ENCODE measurements around the gene PHAX. TPM values are rescaled to one million over a fixed set of nuclear protein-coding genes. Genes with fewer than 3 reads are reported as not detected.
A peak's percentile ranks its signal among the peaks of the same experiment; 100 is the strongest.
"Not testable (repeated sequence)": the region's sequence is repeated elsewhere in the genome, so short reads cannot be mapped to it uniquely, and the experiment has no call there.

PHAX gene
- polyA plus RNA-seq, 1 donor, result 30.9 TPM

DNA sequence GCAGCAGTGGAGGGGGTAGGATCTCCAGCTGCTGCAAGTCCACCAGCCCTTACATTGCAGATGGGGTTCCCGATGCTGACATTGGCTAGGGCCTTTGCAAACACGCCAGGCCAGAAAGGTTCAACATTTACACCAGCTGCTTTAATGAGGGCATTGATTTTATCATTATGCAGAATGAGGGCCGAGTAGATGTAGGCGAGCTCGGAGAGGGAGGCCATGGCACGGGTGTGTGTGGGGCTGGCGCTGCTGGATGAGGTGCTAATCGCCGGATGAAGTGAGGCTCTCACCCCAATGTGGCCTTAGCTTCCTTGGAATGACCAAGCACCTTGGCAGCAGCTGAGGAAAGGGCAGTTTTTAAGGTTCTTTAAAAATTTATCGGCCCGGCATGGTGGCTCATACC lies 27.4 kb downstream of the PHAX start:
- no peak for DNase-seq
- WGBS (ENCODE audit: insufficient coverage, low lambda C conversion rate), result no CpG with 5 or more reads among the region's 11 CpGs
- Histone ChIP-seq H3K27ac (ENCODE audit: low read length) (no peak overlapping the region), H3K9me3 (ENCODE audit: control insufficient read depth, low read depth, low read length) (no peaks in the 10 kb centered on the region), H3K27me3 (ENCODE audit: control insufficient read depth, insufficient read depth, low read length) (no peaks in the 10 kb centered on the region), H3K36me3 (ENCODE audit: control insufficient read depth, insufficient read depth, low read length) (peaks cover 16% of the 10 kb centered on the region), H3K4me3 (ENCODE audit: low read length) (no peak overlapping the region), H3K4me1 (ENCODE audit: control insufficient read depth, insufficient read depth, low read length) (no peaks in the 10 kb centered on the region)

DNA sequence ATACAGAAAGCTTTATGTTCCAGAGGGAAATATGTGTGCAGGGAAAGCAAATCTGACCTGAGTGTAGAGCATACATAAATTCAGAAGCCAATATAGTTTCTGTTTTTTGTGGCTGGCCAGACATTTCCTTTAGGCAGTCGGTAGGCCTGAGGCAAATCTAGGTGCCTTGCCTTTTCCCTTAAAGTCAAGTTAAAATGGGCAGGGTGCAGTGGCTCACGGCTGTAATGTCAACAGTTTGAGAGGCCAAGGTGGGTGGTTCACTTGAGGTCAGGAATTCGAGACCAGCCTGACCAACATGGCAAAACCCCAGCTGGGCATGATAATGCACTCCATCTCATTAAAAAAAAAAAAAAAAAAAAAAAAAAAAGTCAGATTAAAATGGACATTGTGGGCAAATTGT lies 31.2 kb downstream of the PHAX start:
- no CpG with 5 or more reads among the region's 3 CpGs for WGBS (ENCODE audit: insufficient coverage, low lambda C conversion rate)
- DNase-seq, result no peak
- Histone ChIP-seq H3K4me1 (ENCODE audit: control insufficient read depth, insufficient read depth, low read length) (no peaks in the 10 kb centered on the region), H3K4me3 (ENCODE audit: low read length) (no peak overlapping the region), H3K27ac (ENCODE audit: low read length) (no peak overlapping the region), H3K27me3 (ENCODE audit: control insufficient read depth, insufficient read depth, low read length) (no peaks in the 10 kb centered on the region), H3K9me3 (ENCODE audit: control insufficient read depth, low read depth, low read length) (no peaks in the 10 kb centered on the region), H3K36me3 (ENCODE audit: control insufficient read depth, insufficient read depth, low read length) (no peaks in the 10 kb centered on the region)

DNA sequence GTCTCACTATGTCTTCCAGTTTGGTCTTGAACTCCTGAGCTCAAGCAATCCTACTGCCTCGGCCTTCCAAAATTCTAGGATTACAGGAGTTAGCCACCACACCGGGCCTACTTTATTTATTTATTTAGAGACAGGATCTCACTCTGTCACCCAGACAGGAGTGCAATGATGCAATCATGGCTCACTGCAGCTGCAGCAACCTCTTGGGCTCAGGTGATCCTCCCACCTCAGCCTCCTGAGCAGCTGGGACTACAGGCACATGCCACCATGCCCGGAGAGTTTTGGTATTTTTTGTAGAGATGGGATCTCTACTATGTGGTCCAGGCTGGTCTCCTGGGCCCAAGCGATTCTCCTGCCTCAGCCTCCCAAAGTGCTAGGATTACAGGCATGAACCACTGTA lies 32.8 kb downstream of the PHAX start:
- no CpG with 5 or more reads among the region's 4 CpGs for WGBS (ENCODE audit: insufficient coverage, low lambda C conversion rate)
- Histone ChIP-seq H3K36me3 (ENCODE audit: control insufficient read depth, insufficient read depth, low read length) (no peaks in the 10 kb centered on the region), H3K27ac (ENCODE audit: low read length) (no peak overlapping the region), H3K4me1 (ENCODE audit: control insufficient read depth, insufficient read depth, low read length) (no peaks in the 10 kb centered on the region), H3K4me3 (ENCODE audit: low read length) (no peak overlapping the region), H3K9me3 (ENCODE audit: control insufficient read depth, low read depth, low read length) (no peaks in the 10 kb centered on the region), H3K27me3 (ENCODE audit: control insufficient read depth, insufficient read depth, low read length) (no peaks in the 10 kb centered on the region)
- DNase-seq, result no peak

DNA sequence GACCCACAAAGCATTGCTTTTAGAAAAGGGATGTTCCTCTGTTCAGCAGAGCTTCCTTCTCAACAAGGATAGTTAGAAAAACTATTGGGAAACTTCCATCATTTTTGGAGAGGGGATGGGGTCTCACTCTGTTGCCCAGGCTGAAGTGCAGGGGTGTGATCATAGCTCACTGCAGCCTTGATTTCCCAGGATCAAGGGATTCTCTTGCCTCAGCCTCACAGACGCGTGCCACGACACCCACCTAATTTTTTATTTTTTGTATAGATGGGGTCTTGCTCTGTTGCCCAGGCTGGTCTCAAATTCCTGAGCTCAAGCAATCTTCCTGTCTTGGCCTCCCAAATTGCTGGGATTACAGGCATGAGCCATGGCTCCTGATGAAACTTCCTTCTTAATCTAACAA lies 34.8 kb downstream of the PHAX start:
- Histone ChIP-seq H3K4me3 (ENCODE audit: low read length) (no peak overlapping the region), H3K4me1 (ENCODE audit: control insufficient read depth, insufficient read depth, low read length) (no peaks in the 10 kb centered on the region), H3K27me3 (ENCODE audit: control insufficient read depth, insufficient read depth, low read length) (no peaks in the 10 kb centered on the region), H3K9me3 (ENCODE audit: control insufficient read depth, low read depth, low read length) (no peaks in the 10 kb centered on the region), H3K36me3 (ENCODE audit: control insufficient read depth, insufficient read depth, low read length) (no peaks in the 10 kb centered on the region), H3K27ac (ENCODE audit: low read length) (no peak overlapping the region)
- WGBS (ENCODE audit: insufficient coverage, low lambda C conversion rate), result no CpG with 5 or more reads among the region's 3 CpGs
- DNase-seq, result no peak

DNA sequence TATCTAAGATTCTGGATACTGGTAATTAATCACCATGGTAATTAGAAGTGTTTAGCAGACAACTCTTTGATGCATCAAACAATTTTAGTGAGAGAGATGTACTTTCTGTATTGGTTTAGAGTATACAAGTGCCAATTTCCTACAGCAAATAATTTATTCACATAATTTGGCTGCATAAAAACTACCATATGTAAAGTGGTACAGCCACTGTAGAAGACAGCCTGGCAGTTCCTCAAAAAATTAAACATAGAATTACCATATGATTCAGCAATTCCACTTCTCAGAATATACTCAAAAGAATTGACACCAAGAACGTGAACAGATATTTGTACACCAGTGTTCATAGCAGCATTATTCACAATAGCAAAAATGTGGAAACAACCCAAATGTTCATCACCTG lies 36.2 kb downstream of the PHAX start:
- DNase-seq, result no peak
- no peaks in the 10 kb centered on the region for H3K4me1 ChIP-seq (ENCODE audit: control insufficient read depth, insufficient read depth, low read length)
- no peak overlapping the region for H3K27ac ChIP-seq (ENCODE audit: low read length)
- H3K36me3 ChIP-seq (ENCODE audit: control insufficient read depth, insufficient read depth, low read length), result no peaks in the 10 kb centered on the region
- no peaks in the 10 kb centered on the region for H3K27me3 ChIP-seq (ENCODE audit: control insufficient read depth, insufficient read depth, low read length)
- WGBS (ENCODE audit: insufficient coverage, low lambda C conversion rate), result no CpG with 5 or more reads among the region's 1 CpG
- H3K4me3 ChIP-seq (ENCODE audit: low read length), result no peak overlapping the region
- no peaks in the 10 kb centered on the region for H3K9me3 ChIP-seq (ENCODE audit: control insufficient read depth, low read depth, low read length)

DNA sequence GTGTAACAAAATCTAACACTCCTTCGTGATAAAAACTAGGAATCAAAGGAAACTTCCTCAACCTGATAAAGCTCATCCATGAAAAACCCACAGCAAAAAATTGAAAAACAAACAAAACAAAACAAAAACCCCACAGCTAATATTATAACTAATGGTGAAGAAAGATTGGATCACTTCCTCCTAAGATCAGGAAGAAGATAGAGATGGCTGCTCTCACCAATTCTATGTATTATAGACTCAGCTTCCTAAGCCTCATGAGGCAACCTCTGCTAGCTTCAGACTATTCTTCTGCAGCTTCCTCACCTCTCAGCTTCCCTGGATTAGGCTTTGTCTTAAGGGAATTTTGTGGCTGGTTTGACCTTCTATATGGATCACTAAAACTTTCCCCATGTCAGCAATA lies 40.1 kb downstream of the PHAX start:
- Histone ChIP-seq H3K4me3 (ENCODE audit: low read length) (no peak overlapping the region), H3K4me1 (ENCODE audit: control insufficient read depth, insufficient read depth, low read length) (no peaks in the 10 kb centered on the region), H3K27me3 (ENCODE audit: control insufficient read depth, insufficient read depth, low read length) (no peaks in the 10 kb centered on the region), H3K36me3 (ENCODE audit: control insufficient read depth, insufficient read depth, low read length) (no peaks in the 10 kb centered on the region), H3K27ac (ENCODE audit: low read length) (no peak overlapping the region), H3K9me3 (ENCODE audit: control insufficient read depth, low read depth, low read length) (peaks cover 3% of the 10 kb centered on the region)
- no CpG with 5 or more reads among the region's 1 CpG for WGBS (ENCODE audit: insufficient coverage, low lambda C conversion rate)
- no peak for DNase-seq

DNA sequence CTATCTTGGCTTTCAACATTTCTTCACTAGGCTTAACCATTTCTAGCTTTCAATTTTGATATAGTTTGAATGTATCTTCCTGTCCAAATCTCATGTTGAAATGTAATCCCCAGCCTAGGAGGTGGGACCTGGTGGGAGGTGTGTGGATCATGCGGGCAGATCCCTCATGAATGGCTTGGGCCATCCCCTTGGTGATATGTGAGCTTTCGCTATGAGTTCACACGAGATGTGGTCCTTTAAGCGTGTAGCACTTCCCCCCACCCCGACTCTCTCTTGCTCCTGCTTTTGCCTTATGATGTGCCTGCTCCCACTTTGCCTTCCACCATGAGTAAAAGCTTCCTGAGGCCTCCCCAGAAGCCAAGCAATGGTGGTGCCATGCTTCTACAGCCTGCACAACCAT lies 40.6 kb downstream of the PHAX start:
- H3K4me1 ChIP-seq (ENCODE audit: control insufficient read depth, insufficient read depth, low read length), result no peaks in the 10 kb centered on the region
- no peak overlapping the region for H3K4me3 ChIP-seq (ENCODE audit: low read length)
- no peaks in the 10 kb centered on the region for H3K27me3 ChIP-seq (ENCODE audit: control insufficient read depth, insufficient read depth, low read length)
- DNase-seq, result no peak
- H3K36me3 ChIP-seq (ENCODE audit: control insufficient read depth, insufficient read depth, low read length), result no peaks in the 10 kb centered on the region
- H3K9me3 ChIP-seq (ENCODE audit: control insufficient read depth, low read depth, low read length), result peaks cover 3% of the 10 kb centered on the region
- H3K27ac ChIP-seq (ENCODE audit: low read length), result no peak overlapping the region
- WGBS (ENCODE audit: insufficient coverage, low lambda C conversion rate), result no CpG with 5 or more reads among the region's 5 CpGs

DNA sequence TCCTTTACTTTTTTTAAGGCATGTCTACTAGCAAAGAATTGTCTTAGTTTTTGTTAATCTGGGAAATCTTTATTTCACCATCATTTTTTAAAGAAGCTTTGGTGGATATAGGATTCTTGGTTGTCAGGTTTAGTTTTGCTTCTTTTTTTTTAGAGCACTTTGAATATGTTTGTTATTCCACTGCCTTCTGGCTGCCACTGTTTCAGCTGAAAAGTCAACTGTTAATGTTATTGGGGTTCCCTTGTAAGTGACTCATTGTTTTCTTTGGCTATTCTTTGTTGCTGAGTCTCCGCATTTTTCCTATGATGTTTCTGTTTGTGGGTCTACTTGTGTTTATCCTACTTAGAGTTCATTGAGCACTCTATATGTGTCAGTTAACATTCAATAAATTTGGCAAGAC lies 44.4 kb downstream of the PHAX start:
- WGBS (ENCODE audit: insufficient coverage, low lambda C conversion rate), result 100% methylated on average over 1 of the region's 1 CpG
- Histone ChIP-seq H3K27ac (ENCODE audit: low read length) (no peak overlapping the region), H3K4me3 (ENCODE audit: low read length) (no peak overlapping the region), H3K9me3 (ENCODE audit: control insufficient read depth, low read depth, low read length) (peaks cover 3% of the 10 kb centered on the region), H3K36me3 (ENCODE audit: control insufficient read depth, insufficient read depth, low read length) (no peaks in the 10 kb centered on the region), H3K27me3 (ENCODE audit: control insufficient read depth, insufficient read depth, low read length) (no peaks in the 10 kb centered on the region), H3K4me1 (ENCODE audit: control insufficient read depth, insufficient read depth, low read length) (peaks cover 5% of the 10 kb centered on the region)
- no peak for DNase-seq

DNA sequence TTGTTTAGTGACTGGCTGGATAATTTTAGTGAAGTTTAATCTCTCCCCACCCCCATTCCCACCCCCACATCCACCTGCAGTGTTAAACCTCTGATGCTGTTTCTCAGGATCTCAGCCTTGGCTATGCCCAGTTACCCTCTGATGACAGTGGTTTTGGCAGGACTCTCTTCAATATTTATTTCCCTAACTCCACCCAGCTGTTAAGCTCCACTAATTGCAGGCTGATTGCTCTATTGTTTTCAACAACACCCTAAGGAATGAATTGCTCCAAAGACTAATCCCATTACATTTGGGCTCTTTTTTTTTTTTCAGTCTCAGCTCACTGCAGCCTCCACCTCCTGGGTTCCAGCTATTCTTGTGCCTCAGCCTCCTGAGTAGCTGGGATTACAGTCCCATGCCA lies 46.3 kb downstream of the PHAX start:
- H3K4me3 ChIP-seq (ENCODE audit: low read length), result no peak overlapping the region
- no peak overlapping the region for H3K27ac ChIP-seq (ENCODE audit: low read length)
- H3K4me1 ChIP-seq (ENCODE audit: control insufficient read depth, insufficient read depth, low read length), result peaks cover 5% of the 10 kb centered on the region
- no peak for DNase-seq
- H3K27me3 ChIP-seq (ENCODE audit: control insufficient read depth, insufficient read depth, low read length), result no peaks in the 10 kb centered on the region
- H3K36me3 ChIP-seq (ENCODE audit: control insufficient read depth, insufficient read depth, low read length), result no peaks in the 10 kb centered on the region
- peaks cover 3% of the 10 kb centered on the region for H3K9me3 ChIP-seq (ENCODE audit: control insufficient read depth, low read depth, low read length)

DNA sequence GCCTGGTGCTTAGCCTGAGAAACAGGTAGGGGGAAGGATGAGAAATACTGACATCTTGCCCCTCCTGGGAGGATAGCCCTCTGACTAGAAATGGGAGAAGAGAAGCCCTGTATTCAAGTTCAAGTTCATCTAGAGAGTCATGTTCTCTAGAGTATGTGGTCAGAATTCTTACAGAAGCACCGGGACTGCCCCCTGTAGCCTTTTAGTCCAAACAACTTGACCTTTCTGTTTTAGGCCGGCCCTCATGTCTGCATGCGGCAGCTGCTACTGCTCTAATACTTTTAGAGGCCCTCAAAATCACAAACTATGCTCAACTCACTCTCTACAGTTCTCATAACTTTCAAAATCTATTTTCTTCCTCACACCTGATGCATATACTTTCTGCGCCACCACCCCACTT lies 47.7 kb downstream of the PHAX start:
- Histone ChIP-seq H3K27ac (ENCODE audit: low read length) (peak overlapping the region; percentile 15), H3K36me3 (ENCODE audit: control insufficient read depth, insufficient read depth, low read length) (no peaks in the 10 kb centered on the region), H3K27me3 (ENCODE audit: control insufficient read depth, insufficient read depth, low read length) (no peaks in the 10 kb centered on the region), H3K4me3 (ENCODE audit: low read length) (no peak overlapping the region), H3K4me1 (ENCODE audit: control insufficient read depth, insufficient read depth, low read length) (peaks cover 5% of the 10 kb centered on the region), H3K9me3 (ENCODE audit: control insufficient read depth, low read depth, low read length) (peaks cover 3% of the 10 kb centered on the region)
- WGBS (ENCODE audit: insufficient coverage, low lambda C conversion rate), result no CpG with 5 or more reads among the region's 4 CpGs
- no peak for DNase-seq

DNA sequence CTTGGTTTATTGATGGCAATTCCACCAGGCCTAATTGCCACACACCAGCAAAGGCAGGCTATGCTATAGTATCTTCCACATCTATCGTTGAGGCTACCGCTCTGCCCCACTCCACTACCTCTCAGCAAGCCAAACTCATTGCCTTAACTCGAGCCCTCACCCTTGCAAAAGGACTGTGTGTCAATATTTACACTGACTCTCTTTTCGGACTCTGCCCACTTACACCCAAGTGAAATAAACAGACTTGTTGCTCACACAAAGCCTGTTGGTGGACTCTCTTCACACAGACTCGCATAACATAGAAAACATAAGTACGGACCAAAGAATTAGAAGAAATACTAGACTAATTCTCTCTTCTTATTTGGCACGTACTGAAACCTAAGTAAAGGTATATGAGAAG lies 48.3 kb downstream of the PHAX start:
- not testable (repeated sequence) for H3K27me3 ChIP-seq (ENCODE audit: control insufficient read depth, insufficient read depth, low read length); H3K4me1 ChIP-seq (ENCODE audit: control insufficient read depth, insufficient read depth, low read length); H3K4me3 ChIP-seq (ENCODE audit: low read length); H3K9me3 ChIP-seq (ENCODE audit: control insufficient read depth, low read depth, low read length); H3K36me3 ChIP-seq (ENCODE audit: control insufficient read depth, insufficient read depth, low read length)
- peak; percentile 39 to 76 for DNase-seq
- WGBS (ENCODE audit: insufficient coverage, low lambda C conversion rate), result no CpG with 5 or more reads among the region's 7 CpGs
- H3K27ac ChIP-seq (ENCODE audit: low read length), result peak overlapping the region; percentile 51

All from large intestine (tissue), 3 donors.